Measurements from ENCODE around the gene PLPP3. TPM values are rescaled to one million over a fixed set of nuclear protein-coding genes. Genes with fewer than 3 reads are reported as not detected.

PLPP3 gene
- total RNA-seq, 2 donors from 2014 or later: 83.1 to 94.1 TPM

GRCh38 chr1:56472860-56473259, 106.5 kb downstream of the PLPP3 start:
- no peaks in the 10 kb centered on the region for H3K9me3 ChIP-seq
- DNase-seq (ENCODE audit: low spot score): no peak
- TF ChIP-seq, protein P1, sequence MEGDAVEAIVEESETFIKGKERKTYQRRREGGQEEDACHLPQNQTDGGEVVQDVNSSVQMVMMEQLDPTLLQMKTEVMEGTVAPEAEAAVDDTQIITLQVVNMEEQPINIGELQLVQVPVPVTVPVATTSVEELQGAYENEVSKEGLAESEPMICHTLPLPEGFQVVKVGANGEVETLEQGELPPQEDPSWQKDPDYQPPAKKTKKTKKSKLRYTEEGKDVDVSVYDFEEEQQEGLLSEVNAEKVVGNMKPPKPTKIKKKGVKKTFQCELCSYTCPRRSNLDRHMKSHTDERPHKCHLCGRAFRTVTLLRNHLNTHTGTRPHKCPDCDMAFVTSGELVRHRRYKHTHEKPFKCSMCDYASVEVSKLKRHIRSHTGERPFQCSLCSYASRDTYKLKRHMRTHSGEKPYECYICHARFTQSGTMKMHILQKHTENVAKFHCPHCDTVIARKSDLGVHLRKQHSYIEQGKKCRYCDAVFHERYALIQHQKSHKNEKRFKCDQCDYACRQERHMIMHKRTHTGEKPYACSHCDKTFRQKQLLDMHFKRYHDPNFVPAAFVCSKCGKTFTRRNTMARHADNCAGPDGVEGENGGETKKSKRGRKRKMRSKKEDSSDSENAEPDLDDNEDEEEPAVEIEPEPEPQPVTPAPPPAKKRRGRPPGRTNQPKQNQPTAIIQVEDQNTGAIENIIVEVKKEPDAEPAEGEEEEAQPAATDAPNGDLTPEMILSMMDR (IDR thresholded peaks at IDR 0.05): no peak
- no peaks in the 10 kb centered on the region for H3K27me3 ChIP-seq
- no peak overlapping the region for H3K4me3 ChIP-seq
- H3K27ac ChIP-seq: no peak overlapping the region
- peaks cover 0 to 50% of the 10 kb centered on the region in 2 donors for H3K4me1 ChIP-seq
- H3K36me3 ChIP-seq: no peaks in the 10 kb centered on the region

DNA sequence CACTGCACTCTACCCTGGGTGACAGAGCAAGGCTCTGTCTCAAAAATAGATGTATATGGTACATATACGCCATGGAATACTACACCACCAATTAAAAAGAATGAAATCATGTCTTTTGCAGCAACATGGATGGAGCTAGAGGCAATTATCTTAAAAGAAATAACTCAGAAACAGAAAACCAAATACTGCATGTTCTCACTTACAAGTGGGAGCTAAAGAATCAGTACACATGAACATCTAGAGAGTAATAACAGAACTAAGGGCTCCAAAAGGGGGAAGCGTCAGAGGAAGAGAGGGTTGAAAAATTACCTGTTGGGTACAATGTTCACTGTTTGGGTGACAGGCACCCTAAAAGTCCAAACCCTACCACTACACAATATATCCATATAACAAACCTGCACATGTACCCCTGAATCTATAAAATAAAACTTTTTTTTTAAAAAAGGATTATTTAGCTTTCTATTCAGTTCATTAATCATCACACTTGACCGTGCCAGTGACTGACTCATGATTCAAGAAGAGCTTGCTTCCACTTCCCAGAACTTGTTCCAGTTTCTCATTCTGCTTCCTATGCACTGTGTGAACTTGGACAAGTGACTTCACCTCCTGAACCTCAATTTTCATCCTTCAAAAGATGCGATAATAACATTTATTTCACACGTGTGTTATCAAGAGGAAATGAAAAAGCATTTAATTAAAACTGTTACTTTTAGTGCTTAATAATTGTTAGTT, 109.6 kb downstream of the PLPP3 start:
- Histone ChIP-seq H3K4me3 (no peak overlapping the region), H3K27me3 (no peaks in the 10 kb centered on the region), H3K4me1 (peaks cover 0 to 39% of the 10 kb centered on the region in 2 donors), H3K36me3 (no peaks in the 10 kb centered on the region), H3K27ac (peak overlapping the region in 1 of 2 donors; percentile 23), H3K9me3 (no peaks in the 10 kb centered on the region)
- no peak for DNase-seq (ENCODE audit: low spot score)
- TF ChIP-seq, protein P1 (IDR thresholded peaks at IDR 0.05): no peak

- H3K27ac ChIP-seq: no peak overlapping the region
- no peaks in the 10 kb centered on the region for H3K9me3 ChIP-seq
- H3K4me1 ChIP-seq: peaks cover 0 to 32% of the 10 kb centered on the region in 2 donors
- TF ChIP-seq, protein P1 (IDR thresholded peaks at IDR 0.05): no peak
- DNase-seq (ENCODE audit: low spot score): no peak
- H3K4me3 ChIP-seq: no peak overlapping the region
- H3K27me3 ChIP-seq: no peaks in the 10 kb centered on the region
- no peaks in the 10 kb centered on the region for H3K36me3 ChIP-seq
Observed at GRCh38 chr1:56468518-56468917, 110.8 kb downstream of the PLPP3 start.

DNA sequence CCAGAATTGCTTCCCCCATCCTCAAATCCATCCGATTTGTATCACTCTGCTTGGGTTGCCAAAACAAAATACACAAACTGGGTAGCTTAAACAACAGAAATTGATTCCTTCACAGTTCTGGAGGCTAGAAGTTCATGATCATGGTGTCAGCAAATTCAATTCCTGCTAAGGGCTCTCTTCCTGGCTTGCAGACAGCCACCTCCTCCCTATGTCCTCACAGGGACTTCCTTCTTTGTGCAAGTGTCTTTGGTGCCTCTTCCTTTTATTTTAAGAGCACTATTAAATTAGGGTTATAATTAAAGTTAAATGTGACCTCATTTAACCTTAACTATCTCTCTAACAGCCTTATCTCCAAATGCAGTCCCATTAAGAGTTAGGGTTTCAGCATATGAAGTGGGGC, 112.8 kb downstream of the PLPP3 start:
- Histone ChIP-seq H3K4me1 (peaks cover 0 to 25% of the 10 kb centered on the region in 2 donors), H3K9me3 (no peaks in the 10 kb centered on the region), H3K27ac (no peak overlapping the region), H3K36me3 (no peaks in the 10 kb centered on the region), H3K4me3 (no peak overlapping the region), H3K27me3 (no peaks in the 10 kb centered on the region)
- no peak for DNase-seq (ENCODE audit: low spot score)
- TF ChIP-seq, protein P1 (IDR thresholded peaks at IDR 0.05): no peak

DNA sequence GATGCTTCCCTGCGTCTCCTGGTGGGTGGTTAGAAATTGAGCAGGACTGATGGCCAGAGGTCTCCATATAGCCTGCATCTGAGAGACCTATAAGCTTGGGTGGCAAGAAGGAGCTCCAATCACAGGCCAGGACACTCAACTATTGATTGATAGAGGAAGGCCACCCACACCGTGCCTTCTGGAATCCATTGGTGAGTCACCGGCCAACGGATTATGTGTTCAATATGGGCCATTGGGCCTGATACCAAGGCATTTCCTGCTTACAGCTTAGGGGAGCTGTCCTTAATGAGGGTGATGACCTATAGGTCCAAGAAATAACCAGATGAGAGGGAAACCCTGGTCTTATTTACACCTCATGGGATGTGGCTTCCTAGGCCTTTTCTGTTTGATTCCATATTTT, 115.1 kb downstream of the PLPP3 start:
- TF ChIP-seq, protein P1 (IDR thresholded peaks at IDR 0.05): no peak
- H3K4me1 ChIP-seq: peaks cover 0 to 10% of the 10 kb centered on the region in 2 donors
- no peak for DNase-seq (ENCODE audit: low spot score)
- no peaks in the 10 kb centered on the region for H3K27me3 ChIP-seq
- H3K9me3 ChIP-seq: no peaks in the 10 kb centered on the region
- H3K36me3 ChIP-seq: no peaks in the 10 kb centered on the region
- no peak overlapping the region for H3K27ac ChIP-seq
- H3K4me3 ChIP-seq: no peak overlapping the region

DNA sequence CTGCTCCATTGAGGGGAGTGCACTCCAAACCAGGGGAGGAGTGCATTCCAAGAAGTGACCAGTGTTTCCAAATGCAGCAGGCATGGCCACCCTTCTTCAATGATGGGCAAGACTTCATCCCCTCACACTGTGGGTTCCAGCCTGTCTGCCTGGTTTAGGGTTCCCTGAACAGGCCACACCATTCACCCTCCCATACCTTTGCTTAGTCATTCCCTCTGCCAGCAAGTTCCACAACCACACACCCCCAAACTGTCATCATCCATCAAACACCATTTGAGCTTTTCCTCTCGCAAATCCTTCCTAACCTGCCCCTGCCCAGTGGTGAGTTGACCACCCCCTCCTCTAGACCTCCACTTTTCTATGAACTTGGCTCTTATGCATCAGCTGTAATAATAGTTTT, 116.0 kb downstream of the PLPP3 start:
- Histone ChIP-seq H3K4me3 (no peak overlapping the region), H3K27me3 (no peaks in the 10 kb centered on the region), H3K9me3 (no peaks in the 10 kb centered on the region), H3K4me1 (peaks cover 0 to 1% of the 10 kb centered on the region in 2 donors), H3K36me3 (no peaks in the 10 kb centered on the region), H3K27ac (no peak overlapping the region)
- no peak for DNase-seq (ENCODE audit: low spot score)
- TF ChIP-seq, protein P1 (IDR thresholded peaks at IDR 0.05): no peak

Measured in right atrium auricular region (tissue), 2 donors.